Measurements from ENCODE around the gene RPL29.

The RPL29 gene

DNA sequence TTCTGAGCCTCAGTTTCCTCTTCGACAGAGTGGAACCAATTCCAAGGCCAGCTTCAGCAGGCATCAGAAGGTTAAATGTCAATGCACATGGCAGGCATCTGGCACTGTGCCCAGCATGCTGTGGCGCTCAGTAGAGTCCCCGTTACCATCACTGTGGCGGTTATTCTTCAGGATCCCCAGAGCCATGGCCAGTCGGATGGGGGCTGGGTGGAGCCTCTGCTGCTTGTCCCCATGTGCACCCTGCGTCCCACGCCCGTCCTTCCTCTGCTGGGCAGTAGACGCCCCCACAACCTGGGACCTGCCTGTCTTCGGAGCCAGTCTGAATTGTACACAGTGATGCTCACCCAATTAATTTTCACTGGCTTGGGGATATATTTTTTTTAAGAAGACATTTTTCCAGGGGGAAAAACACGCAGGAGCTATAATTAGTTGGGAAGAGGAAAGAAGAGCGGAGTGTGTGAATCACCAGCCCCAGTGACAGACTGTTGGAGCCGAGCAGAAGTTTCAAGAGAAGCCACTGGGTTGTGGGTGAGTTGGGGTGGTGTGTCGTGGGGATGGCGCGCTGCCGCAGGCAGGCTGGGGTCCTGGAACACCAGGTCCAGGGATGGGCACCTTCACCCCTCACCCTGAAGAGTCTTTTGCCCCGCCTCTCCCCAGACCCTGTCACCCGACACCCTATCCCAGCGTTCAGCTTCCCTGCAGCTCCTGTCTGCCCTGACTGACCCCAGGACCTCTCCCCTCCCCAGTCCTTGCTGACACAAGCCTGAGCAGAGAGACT is 26.8 kb upstream of the RPL29 start:
- in situ Hi-C loops (cut with MboI; ENCODE audit: low sequenced_read_pairs, unreplicated experiment): no loop called here
- TF ChIP-seq, protein P1, sequence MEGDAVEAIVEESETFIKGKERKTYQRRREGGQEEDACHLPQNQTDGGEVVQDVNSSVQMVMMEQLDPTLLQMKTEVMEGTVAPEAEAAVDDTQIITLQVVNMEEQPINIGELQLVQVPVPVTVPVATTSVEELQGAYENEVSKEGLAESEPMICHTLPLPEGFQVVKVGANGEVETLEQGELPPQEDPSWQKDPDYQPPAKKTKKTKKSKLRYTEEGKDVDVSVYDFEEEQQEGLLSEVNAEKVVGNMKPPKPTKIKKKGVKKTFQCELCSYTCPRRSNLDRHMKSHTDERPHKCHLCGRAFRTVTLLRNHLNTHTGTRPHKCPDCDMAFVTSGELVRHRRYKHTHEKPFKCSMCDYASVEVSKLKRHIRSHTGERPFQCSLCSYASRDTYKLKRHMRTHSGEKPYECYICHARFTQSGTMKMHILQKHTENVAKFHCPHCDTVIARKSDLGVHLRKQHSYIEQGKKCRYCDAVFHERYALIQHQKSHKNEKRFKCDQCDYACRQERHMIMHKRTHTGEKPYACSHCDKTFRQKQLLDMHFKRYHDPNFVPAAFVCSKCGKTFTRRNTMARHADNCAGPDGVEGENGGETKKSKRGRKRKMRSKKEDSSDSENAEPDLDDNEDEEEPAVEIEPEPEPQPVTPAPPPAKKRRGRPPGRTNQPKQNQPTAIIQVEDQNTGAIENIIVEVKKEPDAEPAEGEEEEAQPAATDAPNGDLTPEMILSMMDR (IDR thresholded peaks at IDR 0.05; ENCODE audit: borderline replicate concordance, control extremely low read depth, extremely low read depth, insufficient read depth, missing control alignments): no peak
- DNase-seq (ENCODE audit: low spot score): no peak

DNA sequence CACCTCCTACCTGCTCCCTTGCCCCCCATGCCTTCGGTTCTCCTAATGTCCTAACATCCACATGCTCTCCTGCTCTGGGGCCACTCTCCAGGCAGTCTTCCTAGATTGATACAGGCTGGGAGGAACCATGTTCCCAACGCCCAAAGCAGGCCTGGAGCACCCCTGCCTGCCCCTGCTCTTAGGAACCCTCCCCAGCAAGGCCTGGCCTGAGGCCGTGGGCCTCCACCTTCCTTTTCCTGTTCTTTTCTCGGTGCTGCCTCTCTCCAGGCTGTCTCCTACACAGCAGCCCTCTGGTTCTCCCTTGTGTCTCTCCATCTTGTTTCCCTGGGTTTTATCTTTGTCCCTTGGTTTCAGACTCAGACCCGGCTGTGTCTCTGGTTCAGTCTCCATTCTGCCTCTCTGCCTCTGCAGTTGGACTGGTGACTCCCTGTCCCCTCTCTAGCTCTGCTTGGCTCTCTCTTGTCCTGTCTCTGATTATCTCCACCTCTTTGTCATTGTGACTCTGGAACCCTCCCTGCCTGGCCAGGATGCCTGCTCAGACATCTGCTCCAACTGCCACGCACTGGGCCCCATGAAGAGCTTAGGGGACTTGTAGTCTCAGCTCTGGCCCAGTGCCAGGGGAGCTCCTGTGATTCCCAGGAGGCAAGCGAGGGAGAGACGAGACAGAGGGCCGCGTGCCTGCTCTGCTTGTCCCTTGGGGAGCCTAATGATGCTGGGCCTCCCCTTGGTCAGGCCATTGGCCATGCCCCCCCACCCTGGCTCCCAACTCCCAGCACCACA is 26.0 kb upstream of the RPL29 start:
- no peak for DNase-seq (ENCODE audit: low spot score)
- TF ChIP-seq, protein P1 (IDR thresholded peaks at IDR 0.05; ENCODE audit: borderline replicate concordance, control extremely low read depth, extremely low read depth, insufficient read depth, missing control alignments): no peak
- in situ Hi-C loops (cut with MboI; ENCODE audit: low sequenced_read_pairs, unreplicated experiment): no loop called here

DNA sequence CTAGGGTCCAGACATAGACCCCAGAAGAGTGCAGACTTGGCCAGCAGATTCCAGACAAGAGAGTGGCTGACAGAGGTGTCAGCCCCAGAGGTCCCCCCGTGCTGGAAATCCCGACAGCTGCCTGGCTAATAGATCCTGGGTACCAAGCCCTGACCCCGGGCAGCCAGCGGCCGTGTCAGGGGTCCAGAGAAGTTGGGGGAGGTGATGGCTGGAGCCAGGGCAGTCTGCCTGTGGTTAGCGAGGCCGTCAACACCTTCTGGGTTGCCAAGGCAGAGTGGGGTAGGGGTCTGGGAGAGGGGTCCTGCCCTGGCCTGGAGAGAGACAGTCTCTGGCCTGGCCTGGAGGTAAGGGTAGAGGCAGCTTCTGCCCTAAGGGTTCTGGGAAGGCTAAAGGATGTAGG is 25.1 kb upstream of the RPL29 start:
- in situ Hi-C loops (cut with MboI; ENCODE audit: low sequenced_read_pairs, unreplicated experiment): no loop called here
- TF ChIP-seq, protein P1 (IDR thresholded peaks at IDR 0.05; ENCODE audit: borderline replicate concordance, control extremely low read depth, extremely low read depth, insufficient read depth, missing control alignments): no peak
- no peak for DNase-seq (ENCODE audit: low spot score)

DNA sequence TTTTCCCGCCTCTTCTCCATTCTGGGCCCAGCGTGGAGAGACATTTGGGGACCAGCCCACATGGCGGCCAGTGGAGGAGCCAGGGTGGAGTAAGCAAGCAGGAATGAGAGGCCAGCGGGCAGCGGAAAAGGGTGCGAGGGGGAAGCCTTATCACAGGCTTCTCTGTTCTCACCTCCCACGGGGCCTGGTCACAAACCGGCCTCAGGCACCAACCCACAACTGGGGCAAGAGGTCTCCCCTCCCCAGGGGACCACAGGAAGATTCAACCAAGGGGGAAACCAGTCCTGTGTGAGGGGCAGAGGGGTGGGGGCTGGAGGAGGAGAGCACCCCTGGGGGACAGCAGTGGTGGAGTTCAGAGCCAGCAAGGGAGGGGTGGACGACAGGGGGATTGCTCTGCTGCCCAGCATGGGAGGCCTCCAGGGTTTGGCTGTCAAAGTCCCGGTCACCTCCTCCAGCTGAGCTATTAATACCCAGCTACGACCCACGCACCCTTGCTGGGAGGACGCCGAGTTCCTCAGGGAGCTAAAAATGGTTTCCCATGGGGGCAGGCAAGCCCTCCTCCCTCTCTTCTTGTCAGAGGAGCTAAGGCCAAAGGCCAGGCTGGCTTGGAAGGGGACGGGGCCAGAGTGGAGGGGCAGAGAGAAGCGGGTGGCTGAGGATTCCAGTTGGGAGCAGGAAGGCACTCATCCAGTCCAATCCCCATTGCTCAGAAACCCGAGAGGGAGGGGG is 23.8 kb upstream of the RPL29 start:
- TF ChIP-seq, protein P1 (IDR thresholded peaks at IDR 0.05; ENCODE audit: borderline replicate concordance, control extremely low read depth, extremely low read depth, insufficient read depth, missing control alignments): no peak
- no peak for DNase-seq (ENCODE audit: low spot score)
- in situ Hi-C loops (cut with MboI; ENCODE audit: low sequenced_read_pairs, unreplicated experiment): no loop called here

DNA sequence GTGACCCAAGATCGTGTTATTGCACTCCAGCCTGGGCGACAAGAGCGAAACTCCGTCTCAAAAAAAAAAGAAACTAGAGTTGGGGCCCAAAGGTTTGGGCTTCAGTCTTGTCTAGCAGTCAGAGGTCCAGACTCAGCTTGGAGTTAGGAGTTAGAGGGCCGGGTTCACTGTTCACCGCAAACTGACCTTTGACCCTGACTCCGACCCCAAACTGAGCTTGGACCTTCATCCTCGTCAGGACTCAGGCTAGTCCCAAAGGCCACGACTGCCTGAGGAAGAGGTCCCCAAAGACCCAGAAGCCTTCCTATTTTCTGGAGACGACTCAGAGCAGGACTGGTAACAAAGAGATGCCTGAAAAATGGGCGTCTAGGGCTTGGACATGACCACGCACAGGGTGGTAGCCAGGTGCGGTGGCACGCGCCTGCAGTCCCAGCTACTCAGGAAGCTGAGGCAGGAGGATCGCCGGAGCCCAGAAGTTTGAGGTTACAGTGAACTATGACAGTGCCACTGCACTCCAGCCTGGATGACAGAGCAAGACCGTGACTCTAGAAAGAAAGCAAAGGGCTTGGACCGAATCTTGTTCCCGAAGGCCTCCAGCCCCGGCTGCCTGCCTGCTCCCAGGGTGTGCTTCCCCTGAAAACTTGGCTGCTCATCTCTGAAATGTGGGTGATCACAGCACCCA is 22.8 kb upstream of the RPL29 start:
- in situ Hi-C loops (cut with MboI; ENCODE audit: low sequenced_read_pairs, unreplicated experiment): no loop called here
- TF ChIP-seq, protein P1 (IDR thresholded peaks at IDR 0.05; ENCODE audit: borderline replicate concordance, control extremely low read depth, extremely low read depth, insufficient read depth, missing control alignments): no peak
- no peak for DNase-seq (ENCODE audit: low spot score)

DNA sequence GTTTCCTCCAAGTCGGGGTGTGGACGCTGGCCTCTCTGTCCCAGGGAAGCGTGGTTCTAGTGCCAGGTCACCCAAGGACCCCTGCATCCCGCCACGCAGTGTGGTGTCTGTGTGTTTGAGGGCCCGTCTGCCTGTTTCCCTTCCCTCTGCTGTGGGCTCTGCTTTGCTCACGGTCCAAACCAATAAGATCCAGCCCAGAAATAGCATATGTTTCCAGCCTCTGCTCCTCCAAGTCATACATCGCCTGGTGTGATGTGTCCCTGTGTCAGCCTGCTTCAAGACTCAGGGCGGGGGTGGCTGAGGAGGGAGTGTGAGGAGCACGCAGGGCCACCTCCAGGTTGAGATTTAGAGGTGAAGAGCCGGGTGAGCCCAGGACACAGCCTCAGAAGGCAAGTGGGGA is 21.9 kb upstream of the RPL29 start:
- TF ChIP-seq, protein P1 (IDR thresholded peaks at IDR 0.05; ENCODE audit: borderline replicate concordance, control extremely low read depth, extremely low read depth, insufficient read depth, missing control alignments): no peak
- in situ Hi-C loops (cut with MboI; ENCODE audit: low sequenced_read_pairs, unreplicated experiment): no loop called here
- no peak for DNase-seq (ENCODE audit: low spot score)

Measured in GM13976 (cell line).